HepG2 (cell line): ENCODE measurements around the gene ACACA. TPM values are rescaled to one million over a fixed set of nuclear protein-coding genes. Genes with fewer than 3 reads are reported as not detected.

Experiments used
- ATAC-seq: fragments of 200-7000 bp; cut with Tn5 transposase; 3 replicates; pipeline ENCODE4 v1.9.1; 2020; ENCODE audit warnings: mild to moderate bottlenecking, moderate library complexity
- BruUV-seq: library from RNA; stranded (reverse); fragments of 400-500 nt; replicated peaks from 2 replicates; lab custom pipeline; 2021; lab: Mats Ljungman, UMichigan
- CTCF ChIA-PET: fragments of 300-600 bp; formaldehyde crosslinking; extraction: SDS; loops from one replicate; lab custom pipeline; 2021; ENCODE audit warnings: low total read pairs, inconsistent platforms, low intra/inter-chr PET ratio; lab: Yijun Ruan, JAX
- POLR2A ChIA-PET: fragments of 350-600 bp; sonication (Branson Sonifier 250); formaldehyde crosslinking; loops from one replicate; lab custom pipeline; 2020; ENCODE audit warnings: antibody characterized with exemption, inconsistent platforms; lab: Yijun Ruan, JAX
- DNase-seq: peaks from one replicate; pipeline ENCODE4 v3.0.0-alpha.2; 2015; ENCODE audit warnings: low spot score
- FAIRE-seq: peaks from 3 replicates; lab custom pipeline; 2011; peaks lifted over from hg19 to GRCh38; lab: Jason Lieb, UNC
- H2AFZ ChIP-seq: one replicate; pipeline ENCODE4 v1.6.1; 2011; ENCODE audit warnings: low read length, inconsistent platforms
- H3K27ac ChIP-seq: fragments of 300-600 bp; 3 replicates; pipeline ENCODE4 v1.8.0; 2011; ENCODE audit warnings: mixed run types, mild to moderate bottlenecking, mixed read lengths, low read length, inconsistent platforms; ENCODE audit not compliant: insufficient read depth; ENCODE audit errors: extremely low read length
- H3K27me3 ChIP-seq, 2 experiments: fragments of 200-600 bp in 1 of 2; 2 replicates in 1 of 2; 3 replicates in 1 of 2; pipeline versions ENCODE4 v1.6.0 to v1.8.0; 2011; ENCODE audit warnings: low read length in 2 of 2, mild to moderate bottlenecking in 2 of 2, moderate library complexity in 2 of 2, inconsistent platforms in 1 of 2; ENCODE audit not compliant: insufficient read depth in 2 of 2, control insufficient read depth in 1 of 2
- H3K36me3 ChIP-seq, 2 experiments: fragments of 200-600 bp in 1 of 2; replicated peaks in 1 of 2; 2 replicates in 1 of 2; 3 replicates in 1 of 2; pipeline versions ENCODE4 v1.5.1 to v1.8.0; 2011; ENCODE audit warnings: low read length in 2 of 2, inconsistent platforms in 1 of 2; ENCODE audit not compliant: insufficient read depth in 2 of 2, control insufficient read depth in 1 of 2
- H3K4me1 ChIP-seq: 2 replicates; pipeline ENCODE4 v1.5.1; 2012; ENCODE audit warnings: low read length, inconsistent platforms; ENCODE audit not compliant: insufficient read depth
- H3K4me2 ChIP-seq: 2 replicates; pipeline ENCODE4 v1.6.0; 2011; ENCODE audit warnings: low read depth, low read length, inconsistent platforms
- H3K4me3 ChIP-seq, 3 experiments: fragments of 200-600 bp in 1 of 3; sonication (generic), shearing (Covaris generic) in 1 of 3; replicated peaks in 1 of 3; 2 replicates each; pipeline ENCODE4 v1.5.1; 2011 to 2016; ENCODE audit warnings: low read length in 3 of 3, inconsistent platforms in 2 of 3, low read depth in 2 of 3, mild to moderate bottlenecking in 2 of 3, control low read depth in 1 of 3, mixed read lengths in 1 of 3; ENCODE audit not compliant: insufficient read depth in 1 of 3
- H3K79me2 ChIP-seq: one replicate; pipeline ENCODE4 v1.6.1; 2011; ENCODE audit warnings: low read length, inconsistent platforms; ENCODE audit not compliant: insufficient read depth
- H3K9ac ChIP-seq: 2 replicates; pipeline ENCODE4 v1.6.0; 2011; ENCODE audit warnings: mild to moderate bottlenecking, low read depth, low read length, inconsistent platforms; ENCODE audit not compliant: insufficient read depth
- H3K9me3 ChIP-seq: 2 replicates; pipeline ENCODE4 v1.5.1; 2012; ENCODE audit warnings: mild to moderate bottlenecking, low read length
- H4K20me1 ChIP-seq: 2 replicates; pipeline ENCODE4 v1.6.0; 2011; ENCODE audit warnings: inconsistent platforms, mild to moderate bottlenecking, low read length, moderate library complexity; ENCODE audit not compliant: insufficient read depth
- EED ChIP-seq: sonication (generic); formaldehyde crosslinking; IDR thresholded peaks from 2 replicates; pipeline ENCODE4 v1.5.0; 2020; ENCODE audit warnings: mild to moderate bottlenecking, missing genetic modification reagents
- MED8 ChIP-seq: sonication (generic); formaldehyde crosslinking; IDR thresholded peaks from 2 replicates; pipeline ENCODE4 v1.8.1; 2023; ENCODE audit warnings: mild to moderate bottlenecking, missing genetic modification reagents; ENCODE audit not compliant: insufficient replicate concordance
- WGBS: methylation state at CpG from one replicate; pipeline ENCODE4 v1.1.6; 2017; ENCODE audit warnings: low lambda C conversion rate; 5-methylcytosine and 5-hydroxymethylcytosine counted together
- in situ Hi-C: cut with HindIII; loops from 2 replicates; pipeline ENCODE4 v1.10.0; 2017; ENCODE audit warnings: low pct_unique_long_range_greater_than_20kb; ENCODE audit not compliant: extremely low pct_ligation_motif_present
- intact Hi-C: fragments of 100-400 bp; cut with micrococcal nuclease; formaldehyde crosslinking; loops from one replicate; pipeline ENCODE4 v1.10.0; 2022; ENCODE audit not compliant: unreplicated experiment
- polyA plus RNA-seq, 8 experiments: library from polyadenylated mRNA; depleted of rRNA in 3 of 8; stranded (reverse) in 7 of 8; unstranded in 1 of 8; fragments of >200 nt; fragmentation: Illumina TruSeq in 4 of 8; extraction: Trizol in 4 of 8; gene quantifications; 2 replicates each; pipeline versions ENCODE4 v1.2.1 to v1.2.3, GENCODE V29; 2011 to 2016; ENCODE audit warnings: low read depth in 4 of 8, missing spikeins in 1 of 8, mixed read lengths in 1 of 8; ENCODE audit not compliant: insufficient read depth in 1 of 8
- total RNA-seq, 5 experiments: library from RNA; depleted of rRNA; stranded (reverse); fragments of >200 nt; fragmentation: Illumina TruSeq; extraction: Trizol; gene quantifications; 2 replicates each; pipeline ENCODE4 v1.2.3, GENCODE V29; 2016; ENCODE audit warnings: low read depth in 1 of 5
- TF ChIP-seq, protein P1 (sequence below): sonication (generic); formaldehyde crosslinking; IDR thresholded peaks from 2 replicates; pipeline ENCODE4 v1.8.0; 2022; ENCODE audit warnings: mild to moderate bottlenecking, missing genetic modification reagents
- TF ChIP-seq, protein P2 (sequence below): sonication (generic); formaldehyde crosslinking; IDR thresholded peaks from 2 replicates; pipeline ENCODE4 v1.5.0; 2020; ENCODE audit warnings: missing genetic modification reagents

The ACACA gene
- total and polyA plus RNA-seq, 2 of the 13 experiments (the other 11 are each of a cell fraction or from before 2014, with no cell fraction given): 39.2 to 47.2 TPM

DNA sequence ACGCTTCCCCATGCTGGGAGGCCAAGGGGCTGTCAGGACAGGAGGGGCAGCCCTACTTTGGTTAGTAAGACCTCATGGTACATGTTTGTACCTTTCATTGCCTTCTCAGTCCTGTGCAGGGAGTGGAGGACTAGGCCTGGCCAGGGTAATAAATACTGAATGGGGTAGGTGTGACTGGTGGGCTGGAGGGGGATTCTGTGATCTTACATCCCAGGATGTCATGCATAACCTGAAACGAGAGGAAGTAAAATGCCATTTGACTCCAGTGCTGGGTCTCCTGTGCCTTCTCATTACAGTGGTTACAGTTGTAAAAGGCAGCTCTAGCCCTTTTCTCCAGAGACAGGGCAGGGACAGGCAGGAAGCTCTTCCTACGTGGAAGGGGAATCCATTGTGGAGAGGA, 319.7 kb downstream of the ACACA start:
- FAIRE-seq: no peak

DNA sequence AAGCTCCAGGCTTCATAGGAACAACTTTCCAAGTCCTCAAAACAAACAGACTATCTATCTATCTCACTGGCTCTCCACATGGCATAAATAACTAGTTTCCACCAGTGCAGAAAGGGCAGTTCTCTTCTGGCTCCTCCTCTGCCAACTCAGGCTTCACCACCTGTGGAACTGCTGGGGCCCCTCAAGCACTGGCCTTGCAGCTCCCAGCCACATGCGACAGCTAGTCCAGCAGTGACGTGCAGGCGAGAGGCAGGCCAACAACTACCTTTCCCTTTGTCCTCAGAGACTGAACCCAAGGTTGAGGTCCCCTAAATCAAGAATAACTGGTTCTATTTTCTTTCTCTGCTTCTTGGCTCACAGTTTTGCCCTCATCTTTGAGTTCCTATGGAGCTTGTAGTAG, 320.3 kb downstream of the ACACA start:
- intact Hi-C loops: no loop called here
- POLR2A ChIA-PET: no interaction called here

More for the DNA sequence above, 319.7 kb downstream of the ACACA start:
- ATAC-seq: no peak
- Histone ChIP-seq H3K79me2 (no peaks in the 10 kb centered on the region), H3K36me3 (peaks cover 8 to 62% of the 10 kb centered on the region in 2 experiments), H3K4me1 (peaks cover 13% of the 10 kb centered on the region), H3K9me3 (no peaks in the 10 kb centered on the region), H4K20me1 (no peaks in the 10 kb centered on the region), H3K4me2 (no peak overlapping the region), H3K4me3 (no peak overlapping the region), H3K27ac (no peak overlapping the region), H3K27me3 (no peaks in the 10 kb centered on the region)
- DNase-seq: no peak
- WGBS: 96% methylated on average over 3 of the region's 3 CpGs
- no TSS peak for BruUV-seq
- intact Hi-C loops: no loop called here
- ChIA-PET CTCF (no interaction called here), POLR2A (no interaction called here)
- TF ChIP-seq, protein P1, sequence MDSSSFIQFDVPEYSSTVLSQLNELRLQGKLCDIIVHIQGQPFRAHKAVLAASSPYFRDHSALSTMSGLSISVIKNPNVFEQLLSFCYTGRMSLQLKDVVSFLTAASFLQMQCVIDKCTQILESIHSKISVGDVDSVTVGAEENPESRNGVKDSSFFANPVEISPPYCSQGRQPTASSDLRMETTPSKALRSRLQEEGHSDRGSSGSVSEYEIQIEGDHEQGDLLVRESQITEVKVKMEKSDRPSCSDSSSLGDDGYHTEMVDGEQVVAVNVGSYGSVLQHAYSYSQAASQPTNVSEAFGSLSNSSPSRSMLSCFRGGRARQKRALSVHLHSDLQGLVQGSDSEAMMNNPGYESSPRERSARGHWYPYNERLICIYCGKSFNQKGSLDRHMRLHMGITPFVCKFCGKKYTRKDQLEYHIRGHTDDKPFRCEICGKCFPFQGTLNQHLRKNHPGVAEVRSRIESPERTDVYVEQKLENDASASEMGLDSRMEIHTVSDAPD (CRISPR knock-in tag): no peak
- TF ChIP-seq MED8 (CRISPR knock-in tag): no peak
- TF ChIP-seq, protein P2, sequence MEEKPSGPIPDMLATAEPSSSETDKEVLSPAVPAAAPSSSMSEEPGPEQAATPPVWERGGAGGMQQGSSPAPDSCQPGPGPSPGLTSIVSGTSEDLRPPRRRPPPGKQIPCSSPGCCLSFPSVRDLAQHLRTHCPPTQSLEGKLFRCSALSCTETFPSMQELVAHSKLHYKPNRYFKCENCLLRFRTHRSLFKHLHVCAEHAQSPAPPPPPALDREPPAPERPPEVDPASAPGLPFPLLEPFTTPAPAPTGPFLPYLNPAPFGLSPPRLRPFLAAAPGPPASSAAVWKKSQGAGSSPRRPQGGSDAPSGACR: no peak
- TF ChIP-seq, all 625 proteins: peak for 0
- Histone ChIP-seq H2AFZ (no peak overlapping the region), H3K9ac (no peak overlapping the region)
- in situ Hi-C loops: no loop called here

More for the DNA sequence above, 320.3 kb downstream of the ACACA start:
- CTCF ChIA-PET: no interaction called here
- Histone ChIP-seq H3K9ac (no peak overlapping the region), H3K27ac (no peak overlapping the region), H4K20me1 (no peaks in the 10 kb centered on the region), H3K4me2 (no peak overlapping the region), H3K79me2 (no peaks in the 10 kb centered on the region), H3K36me3 (peaks cover 8 to 56% of the 10 kb centered on the region in 2 experiments), H3K4me1 (peaks cover 13% of the 10 kb centered on the region), H2AFZ (no peak overlapping the region), H3K9me3 (no peaks in the 10 kb centered on the region), H3K4me3 (no peak overlapping the region), H3K27me3 (no peaks in the 10 kb centered on the region)
- FAIRE-seq (no peak), DNase-seq (no peak), ATAC-seq (no peak)
- in situ Hi-C loops: no loop called here
- 89% methylated on average over 3 of the region's 3 CpGs for WGBS
- no peak for TF ChIP-seq EED (CRISPR knock-in tag)
- no TSS peak for BruUV-seq
